Anterior cingulate cortex (tissue), 58 donors: Measurements from ENCODE around the gene PHLDB1.

Source experiments
- DNase-seq, 58 donors: peaks; one replicate each; lab custom pipeline; 2025; lab: John Stamatoyannopoulos, UW

Gene PHLDB1

DNA sequence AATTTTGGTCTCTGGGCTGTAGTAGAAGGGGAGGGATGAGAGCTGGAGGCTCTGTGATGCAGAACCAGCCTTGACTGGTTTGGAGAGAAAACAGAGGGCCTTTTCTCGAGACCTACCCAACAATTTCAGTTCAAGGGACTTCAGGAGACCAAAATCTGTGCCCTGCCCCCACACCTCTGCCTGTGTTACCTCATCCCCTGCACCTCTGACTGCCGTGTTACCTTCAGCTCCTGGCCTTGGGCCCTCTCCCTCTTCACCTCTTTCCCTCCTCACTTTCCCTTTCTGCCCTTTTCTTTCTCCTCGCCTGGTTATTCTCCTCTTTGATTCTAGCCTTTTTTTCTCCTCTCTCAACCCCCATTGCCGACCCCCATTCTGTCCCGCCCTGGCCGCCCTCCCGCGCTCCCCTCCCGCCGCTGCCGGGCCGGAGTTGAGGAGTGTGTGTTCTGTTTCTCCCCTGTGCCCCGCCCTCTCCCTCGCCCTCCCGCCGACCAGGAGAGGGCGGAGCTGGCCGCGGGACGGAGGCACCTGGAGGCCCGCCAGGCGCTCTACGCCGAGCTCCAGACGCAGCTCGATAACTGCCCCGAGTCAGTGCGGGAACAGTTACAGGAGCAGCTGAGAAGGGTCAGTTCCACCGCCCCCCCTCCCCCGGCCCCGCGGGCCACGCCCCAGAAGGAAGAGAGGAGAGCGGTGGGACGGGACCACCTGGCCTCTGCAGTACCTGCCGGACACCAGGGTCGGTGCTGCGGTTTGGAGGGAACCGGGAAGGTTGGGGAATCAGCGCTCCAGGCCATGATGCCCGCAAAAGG is 27.2 kb downstream of the PHLDB1 start:
- DNase-seq, result peak in 39 of 58 donors; percentile 19 to 75 (median 41)

DNA sequence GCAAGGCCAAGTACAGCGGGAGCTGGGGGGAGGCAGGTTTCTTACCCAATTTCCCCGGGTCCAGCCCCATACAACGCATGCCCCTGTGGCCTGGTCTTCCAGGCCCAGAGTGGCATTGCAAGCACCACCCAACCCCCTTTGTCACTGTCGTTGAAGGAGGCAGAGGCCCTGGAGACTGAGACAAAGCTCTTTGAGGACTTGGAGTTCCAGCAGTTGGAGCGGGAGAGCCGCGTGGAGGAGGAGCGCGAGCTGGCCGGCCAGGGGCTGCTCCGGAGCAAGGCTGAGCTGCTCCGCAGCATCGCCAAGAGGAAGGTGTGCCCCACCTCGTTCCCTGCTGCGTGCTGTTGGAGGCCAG is 27.8 kb downstream of the PHLDB1 start:
- DNase-seq, result peak in 22 of 58 donors; percentile 14 to 65 (median 40)

DNA sequence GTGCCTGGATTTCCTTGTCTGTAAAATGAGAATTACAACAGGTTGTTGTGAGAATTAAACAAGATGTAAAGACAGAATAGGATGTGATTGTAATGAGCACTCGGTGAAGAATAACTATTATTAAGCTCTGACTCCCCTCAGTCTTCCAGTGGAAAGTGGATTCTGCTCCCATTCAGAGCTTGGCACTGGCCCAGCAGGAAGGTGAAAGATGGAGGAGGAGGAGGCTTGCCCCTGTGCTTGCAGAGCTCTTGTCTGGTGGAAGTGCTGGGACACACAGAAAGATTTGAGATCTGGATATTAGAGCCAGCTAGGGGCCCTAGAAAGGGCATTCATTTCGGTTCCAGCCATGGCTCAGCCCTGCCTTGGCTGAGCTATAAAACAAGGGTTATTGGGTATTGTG is 28.2 kb downstream of the PHLDB1 start:
- no peak for DNase-seq

DNA sequence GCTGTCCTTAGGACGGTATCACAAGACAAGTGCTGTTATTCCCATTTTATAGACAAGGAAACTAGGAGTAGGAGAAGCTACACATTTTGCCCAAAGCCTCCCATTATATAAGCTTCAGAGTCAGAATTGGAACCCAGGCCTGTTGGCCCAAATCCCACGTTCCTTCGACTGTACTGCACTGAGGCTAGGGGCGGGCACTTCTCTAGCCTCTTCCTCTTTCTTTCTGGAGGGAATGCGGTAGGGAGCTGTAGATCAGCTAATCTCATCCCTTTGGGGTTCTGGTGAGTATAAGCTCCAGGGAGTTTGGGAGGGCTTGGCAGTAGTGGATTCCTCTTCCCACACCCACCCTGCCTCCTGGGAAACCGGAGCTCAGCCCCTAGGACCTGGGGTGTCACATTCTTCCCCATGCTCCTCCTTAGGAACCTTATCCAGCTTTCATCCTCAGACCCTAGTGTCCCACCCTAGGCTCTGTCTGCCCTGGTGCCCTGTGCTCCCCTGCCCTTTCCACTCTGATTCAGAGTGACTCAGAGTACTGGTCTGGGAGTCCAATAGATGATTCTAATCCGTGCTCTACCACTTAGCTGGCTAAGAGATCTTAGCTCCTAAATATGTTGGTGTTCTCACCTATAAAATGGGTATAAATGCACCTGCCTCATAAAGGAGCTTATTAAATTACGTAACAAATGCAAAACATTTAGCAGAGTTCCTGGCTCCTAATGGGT is 29.3 kb downstream of the PHLDB1 start:
- no peak for DNase-seq

DNA sequence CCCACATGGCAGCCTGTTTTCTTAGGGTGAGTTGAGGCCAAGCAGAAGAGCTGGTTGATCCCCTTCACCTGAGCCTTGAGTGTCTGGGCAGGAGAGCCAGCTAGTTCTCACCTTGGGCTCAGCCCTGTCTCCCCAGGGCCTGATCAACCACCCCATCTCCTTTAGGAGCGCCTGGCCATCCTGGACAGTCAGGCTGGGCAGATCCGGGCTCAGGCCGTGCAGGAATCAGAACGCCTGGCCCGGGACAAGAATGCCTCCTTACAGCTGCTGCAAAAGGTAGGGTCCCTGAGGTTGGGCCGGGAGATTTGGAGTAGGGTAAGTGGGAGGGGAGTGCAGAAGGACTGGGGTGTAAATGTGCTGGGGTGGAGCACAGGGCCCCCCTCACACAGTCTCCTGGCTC is 31.3 kb downstream of the PHLDB1 start:
- no peak for DNase-seq

DNA sequence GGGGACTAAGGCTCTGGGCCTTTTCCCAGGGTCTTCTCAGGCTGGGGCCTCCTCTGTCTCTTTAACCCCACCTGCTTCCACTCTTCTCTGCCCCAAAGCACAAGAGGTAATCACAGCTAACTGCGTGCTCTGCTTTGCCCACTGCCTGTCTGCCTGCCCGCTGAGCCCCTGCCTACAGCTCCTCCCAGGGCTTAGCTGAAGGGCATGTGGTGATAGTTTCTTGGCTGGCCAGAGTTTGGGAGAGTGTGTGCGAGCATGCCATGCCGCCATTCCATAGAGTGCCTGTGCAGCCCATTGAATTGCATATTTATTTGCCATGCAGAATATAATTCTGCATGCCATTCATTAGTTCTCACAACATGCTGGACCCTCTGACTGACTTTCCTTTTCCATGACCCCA is 32.5 kb downstream of the PHLDB1 start:
- no peak for DNase-seq

DNA sequence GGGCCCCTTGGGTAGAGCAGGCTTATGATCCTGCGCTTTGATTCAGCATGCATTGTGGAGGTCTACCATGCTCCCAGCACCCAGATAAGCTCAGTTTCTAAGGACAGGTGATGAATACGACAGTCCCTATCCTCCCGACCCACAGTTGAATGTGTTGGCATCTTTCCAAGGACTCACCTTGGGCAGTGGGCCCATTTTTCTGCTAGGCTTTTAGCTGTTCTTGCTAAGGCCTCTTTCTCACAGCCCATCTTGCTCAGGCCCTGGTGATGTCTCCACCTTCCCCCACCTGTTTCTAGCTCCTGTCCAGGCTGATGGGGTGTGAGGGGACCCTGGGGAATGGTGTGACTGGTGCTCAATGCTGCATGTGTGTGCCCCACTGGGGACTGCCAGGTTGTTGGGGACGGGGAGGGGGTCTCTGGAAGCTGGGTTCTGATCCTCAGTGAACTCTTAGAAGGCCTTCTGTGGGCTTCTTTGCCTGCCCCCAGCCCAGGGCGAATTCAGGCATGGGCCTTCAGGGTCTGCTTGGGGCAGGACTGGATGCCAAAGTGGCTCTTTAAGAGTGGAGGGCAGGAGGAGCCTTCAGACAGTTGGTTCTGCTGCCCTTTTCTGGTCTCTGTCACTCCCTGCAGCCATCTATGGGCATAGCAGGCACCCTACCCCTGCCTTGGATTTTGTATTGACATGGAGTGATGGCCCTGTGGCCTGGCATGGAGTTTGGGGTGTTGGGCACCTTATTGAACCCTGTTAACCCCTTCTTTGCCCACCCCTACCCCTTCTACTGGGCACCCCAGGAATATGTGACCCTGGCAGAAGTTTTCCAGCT is 33.1 kb downstream of the PHLDB1 start:
- no peak for DNase-seq

DNA sequence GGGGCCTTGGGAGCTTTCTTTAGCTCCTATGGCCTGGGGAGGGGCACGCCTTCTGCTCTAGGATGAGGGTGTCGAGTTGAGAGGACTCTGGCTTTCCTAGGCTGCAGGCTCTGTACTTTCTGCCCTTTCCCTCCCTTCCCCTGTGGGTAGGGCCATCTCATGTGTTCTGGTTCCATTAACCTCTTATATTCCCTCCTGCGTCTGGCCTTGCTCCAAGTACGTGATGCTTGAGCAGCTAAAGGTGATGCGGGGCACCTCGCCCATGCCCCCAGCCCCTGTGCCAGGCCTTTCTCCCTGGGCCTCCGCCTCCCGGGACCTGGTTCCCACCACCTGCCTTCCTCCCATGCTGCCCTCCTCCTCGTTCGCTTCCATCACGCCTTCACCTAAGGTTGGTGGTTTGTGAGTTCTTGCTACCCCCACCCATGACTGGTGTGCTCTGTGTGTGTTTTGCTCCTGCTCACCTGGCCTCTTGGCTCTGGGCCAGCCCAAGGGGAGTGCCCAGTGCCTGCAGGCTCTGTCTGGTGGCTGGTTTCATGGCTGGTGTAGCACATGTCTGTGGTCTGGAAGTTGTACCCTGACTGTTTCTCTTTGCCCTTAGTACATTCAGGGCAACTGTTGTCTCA is 34.1 kb downstream of the PHLDB1 start:
- no peak for DNase-seq

DNA sequence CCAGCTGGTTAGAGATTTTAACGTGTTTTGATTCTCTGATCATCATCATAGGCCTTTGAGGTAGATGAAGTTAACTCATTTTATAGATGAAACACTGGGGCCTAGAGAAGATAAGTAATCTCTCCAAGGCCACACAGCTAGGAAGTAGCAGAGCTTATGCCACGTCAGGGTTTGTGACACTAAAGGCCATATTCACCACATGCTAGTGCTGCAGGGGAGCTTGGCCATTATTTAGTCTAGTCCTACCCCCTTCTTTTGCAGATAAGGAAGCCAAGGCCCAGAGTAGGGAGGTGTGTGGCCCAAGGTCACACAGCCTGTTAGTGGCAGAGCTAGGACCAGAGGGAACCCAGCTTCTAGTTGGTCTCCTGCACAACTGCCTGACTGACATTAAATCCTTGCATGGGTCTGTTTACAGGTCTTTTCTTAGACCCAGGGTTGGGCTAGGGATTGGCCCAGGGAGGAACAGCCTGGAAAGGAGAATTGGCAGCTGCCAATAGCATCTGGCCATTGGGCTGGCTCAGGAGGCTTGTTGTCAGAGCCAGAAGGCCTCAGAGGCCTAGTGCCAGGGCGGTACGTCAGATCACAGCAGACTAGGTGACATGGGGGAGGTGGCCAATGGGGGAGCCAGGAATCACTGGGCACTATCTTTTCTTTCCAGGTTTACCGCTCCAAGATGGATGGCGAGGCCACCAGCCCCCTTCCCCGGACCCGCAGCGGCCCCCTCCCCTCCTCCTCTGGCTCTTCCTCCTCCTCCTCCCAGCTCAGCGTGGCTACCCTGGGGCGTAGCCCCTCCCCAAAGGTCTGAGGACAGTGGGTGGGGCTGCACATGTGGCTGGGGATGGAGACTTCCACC is 36.0 kb downstream of the PHLDB1 start:
- DNase-seq, result no peak

DNA sequence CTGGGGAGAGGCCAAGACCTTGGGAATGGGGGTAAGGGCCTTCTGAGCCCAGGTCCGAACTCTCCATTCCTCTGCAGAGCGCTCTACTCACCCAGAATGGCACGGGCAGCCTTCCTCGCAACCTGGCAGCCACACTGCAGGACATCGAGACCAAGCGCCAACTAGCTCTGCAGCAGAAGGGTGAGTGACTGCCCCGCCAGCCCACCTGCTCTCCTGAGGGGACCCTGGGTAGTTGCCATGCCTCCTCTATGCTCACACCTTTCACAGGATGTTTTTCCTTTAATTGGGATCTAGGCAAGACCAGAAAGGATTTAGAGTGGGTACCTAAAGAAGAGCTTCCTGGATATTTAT is 36.6 kb downstream of the PHLDB1 start:
- no peak for DNase-seq

DNA sequence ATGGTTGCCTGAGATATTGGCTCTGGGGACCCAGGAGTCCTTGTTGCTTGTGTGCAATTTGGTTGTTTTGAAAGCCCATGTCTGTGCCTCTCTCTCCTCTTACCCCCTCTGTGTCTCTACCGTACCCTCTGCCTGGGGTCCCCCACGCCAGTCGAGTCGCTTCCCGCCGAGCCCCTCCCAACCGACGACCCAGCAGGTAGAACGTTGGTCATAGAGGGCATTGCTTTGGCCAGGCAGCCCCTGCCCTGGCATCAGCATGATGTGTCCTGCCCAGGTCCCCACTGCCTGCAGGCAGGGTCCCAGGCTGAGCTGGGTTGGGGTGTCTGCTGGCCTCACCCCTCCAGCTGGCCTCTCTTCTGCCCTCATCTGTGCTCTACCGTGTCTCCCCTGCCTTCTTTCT is 37.1 kb downstream of the PHLDB1 start:
- no peak for DNase-seq

DNA sequence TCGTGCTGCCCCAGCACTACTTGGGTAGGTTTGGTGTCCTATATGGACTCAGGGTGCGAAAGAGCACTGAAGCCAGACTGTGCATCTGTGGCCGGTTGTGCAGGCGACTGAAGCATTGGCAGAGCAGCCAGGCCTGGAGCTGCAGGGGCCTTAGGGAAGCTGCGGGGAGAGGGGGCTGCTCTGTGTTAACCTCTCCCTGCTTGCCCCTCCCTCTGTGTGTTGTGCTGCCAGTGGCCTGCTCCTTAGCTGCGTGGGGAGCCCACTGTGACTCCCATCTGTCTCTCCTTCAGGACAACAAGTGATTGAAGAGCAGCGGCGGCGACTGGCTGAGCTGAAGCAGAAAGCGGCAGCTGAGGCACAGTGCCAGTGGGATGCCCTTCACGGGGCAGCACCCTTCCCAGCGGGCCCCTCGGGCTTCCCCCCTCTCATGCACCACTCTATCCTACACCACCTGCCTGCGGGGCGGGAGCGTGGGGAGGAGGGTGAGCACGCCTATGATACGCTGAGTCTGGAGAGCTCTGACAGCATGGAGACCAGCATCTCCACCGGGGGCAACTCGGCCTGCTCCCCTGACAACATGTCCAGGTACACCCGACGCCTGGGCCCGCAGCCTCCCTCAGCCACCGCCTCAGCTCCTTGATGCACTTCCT is 37.8 kb downstream of the PHLDB1 start:
- no peak for DNase-seq

DNA sequence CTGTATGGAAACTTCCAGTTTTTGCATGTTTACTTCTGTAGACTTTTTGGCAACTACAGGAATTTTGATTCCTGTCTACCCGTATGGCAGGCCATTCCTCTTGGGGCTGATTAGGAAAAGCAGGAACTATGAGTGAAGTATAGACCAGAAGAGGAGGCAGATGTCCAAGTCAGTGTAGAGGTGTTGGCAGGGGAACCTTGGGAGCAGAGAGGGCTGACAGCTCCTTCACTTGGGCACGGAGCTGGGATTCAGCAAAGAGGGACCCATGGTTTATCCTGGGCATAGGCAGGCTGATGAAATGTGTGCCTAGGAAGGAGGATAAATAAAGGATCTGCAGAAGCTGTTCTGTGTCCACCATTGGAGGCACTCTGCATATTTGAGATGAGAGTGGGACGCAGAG is 39.0 kb downstream of the PHLDB1 start:
- DNase-seq, result no peak

DNA sequence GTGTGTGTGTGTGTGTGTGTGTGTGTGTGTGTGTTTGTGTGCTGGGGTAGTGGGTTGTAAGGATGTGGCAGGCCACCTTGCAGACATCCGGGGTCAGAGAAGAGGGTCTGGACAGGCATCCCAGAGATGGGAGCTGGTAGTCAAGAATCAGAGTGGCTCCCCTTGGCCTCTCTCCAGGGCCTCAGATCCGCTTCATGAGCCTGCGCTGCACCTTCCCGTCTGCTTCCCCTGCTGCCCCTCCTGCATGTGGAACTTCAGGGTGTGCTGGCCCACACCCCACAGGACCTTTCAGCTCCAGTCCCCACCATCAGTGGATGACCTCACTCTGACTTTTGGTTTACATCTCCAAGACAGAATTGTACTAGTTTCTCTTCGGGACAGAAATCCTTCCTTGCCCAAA is 40.9 kb downstream of the PHLDB1 start:
- no peak for DNase-seq

DNA sequence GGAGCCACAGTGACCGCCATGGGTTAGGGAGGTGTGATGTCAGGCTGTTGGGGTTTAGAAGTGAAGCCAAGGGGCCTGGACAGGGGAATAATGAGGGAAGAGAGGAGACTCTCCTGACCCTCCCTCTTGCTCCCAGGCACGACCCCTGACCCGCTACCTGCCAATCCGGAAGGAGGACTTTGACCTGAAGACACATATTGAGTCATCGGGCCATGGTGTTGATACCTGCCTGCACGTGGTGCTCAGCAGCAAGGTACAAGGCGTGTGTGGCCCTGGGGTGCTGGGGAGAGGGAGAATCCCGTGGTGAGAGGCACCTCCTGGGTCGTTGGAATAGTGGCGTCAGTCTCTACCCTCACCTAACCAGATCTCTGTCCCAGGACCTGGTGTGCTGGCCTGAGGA is 42.5 kb downstream of the PHLDB1 start:
- no peak for DNase-seq

DNA sequence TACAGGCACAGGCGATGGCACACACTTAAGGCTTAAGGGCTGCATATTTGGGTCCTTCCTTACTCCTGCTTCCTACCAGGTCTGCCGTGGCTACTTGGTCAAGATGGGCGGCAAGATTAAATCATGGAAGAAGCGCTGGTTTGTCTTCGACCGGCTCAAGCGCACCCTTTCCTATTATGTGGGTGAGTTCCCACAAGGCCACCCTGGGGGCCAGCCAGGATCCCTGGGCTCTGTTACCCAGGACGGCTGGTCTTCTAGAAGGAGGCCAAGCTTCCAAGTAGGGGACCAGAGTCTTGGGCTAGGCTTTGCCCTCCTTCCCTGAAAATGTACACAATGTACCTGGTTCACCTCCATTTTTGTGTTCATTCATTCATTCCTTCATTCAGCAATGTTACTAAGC is 43.0 kb downstream of the PHLDB1 start:
- DNase-seq, result no peak

DNA sequence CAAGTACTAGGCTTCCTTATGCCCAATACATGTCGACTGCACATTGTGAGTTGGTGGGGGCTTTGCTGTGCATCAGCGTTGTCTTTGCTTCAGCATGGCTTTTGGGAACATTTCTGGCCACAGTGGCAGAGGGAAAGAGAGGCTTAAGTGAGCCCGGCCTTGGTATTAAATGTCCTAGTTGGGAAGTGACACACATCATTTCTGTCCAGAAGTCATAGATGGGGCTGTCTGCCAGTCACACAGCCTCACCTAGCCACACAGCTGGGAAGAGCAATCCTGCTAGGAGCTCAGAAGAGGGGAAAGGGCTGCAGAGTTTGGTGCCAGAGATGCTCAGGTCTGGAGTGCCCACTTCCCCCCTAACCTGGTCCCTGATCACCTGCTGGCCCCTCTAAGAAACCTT is 44.4 kb downstream of the PHLDB1 start:
- no peak for DNase-seq

DNA sequence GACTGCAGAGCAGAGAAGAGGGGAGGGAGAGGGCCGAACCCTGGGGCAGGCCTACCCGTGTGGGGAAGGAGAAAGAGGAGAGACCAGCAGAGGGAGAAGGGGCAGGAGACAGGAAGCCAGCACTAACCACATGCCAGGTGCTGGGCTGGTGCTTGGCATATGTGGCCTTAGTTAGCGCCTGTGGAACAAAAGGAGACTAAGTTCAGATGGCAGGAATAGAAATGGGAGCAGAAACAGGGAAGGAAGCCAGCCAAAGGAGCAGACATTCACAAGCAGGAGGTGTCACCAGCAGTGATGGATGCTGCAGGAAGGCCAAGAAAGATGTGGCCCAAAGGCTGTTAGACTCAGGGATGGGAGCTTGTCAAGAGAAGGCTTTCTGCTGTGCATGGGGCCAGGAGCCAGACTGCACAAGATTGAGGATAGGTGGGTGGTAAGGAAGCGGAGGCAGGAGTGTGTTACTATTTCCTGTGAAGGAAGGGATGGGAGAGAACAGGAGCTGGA is 45.3 kb downstream of the PHLDB1 start:
- DNase-seq, result peak in 30 of 58 donors; percentile 15 to 75 (median 38)

DNA sequence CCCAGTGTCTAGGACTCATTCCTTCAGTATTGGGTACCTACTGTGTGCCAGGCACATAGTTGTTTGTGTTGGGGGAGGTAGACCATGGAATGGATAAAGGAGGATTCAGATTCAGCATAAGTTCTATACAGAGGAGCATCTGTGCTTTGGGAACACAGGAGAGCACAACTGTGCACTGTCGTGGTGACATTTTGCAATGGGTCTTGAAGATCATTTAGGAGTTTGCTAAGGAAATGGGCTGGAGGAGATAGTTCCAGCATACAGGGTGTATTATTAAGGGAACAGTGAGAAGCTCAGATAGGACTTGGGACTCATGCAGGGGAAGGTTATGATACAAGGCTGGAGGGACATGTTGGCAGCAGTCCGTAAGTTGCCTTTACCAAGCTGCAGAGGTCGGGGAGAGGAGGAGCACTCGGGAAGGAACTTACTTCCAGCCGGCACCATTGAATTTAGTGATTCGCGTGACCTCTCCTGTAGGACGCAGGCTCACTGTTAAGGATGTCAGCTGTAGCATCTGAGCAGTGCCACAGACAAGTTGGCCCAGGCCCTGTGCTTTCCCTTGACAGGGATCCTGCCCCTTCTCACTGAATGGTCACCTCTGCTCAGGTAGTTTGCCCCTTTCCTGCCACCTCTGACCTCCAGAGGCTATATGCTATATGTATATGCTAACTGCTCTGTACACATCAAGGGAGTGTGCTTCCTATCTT is 46.4 kb downstream of the PHLDB1 start:
- DNase-seq, result no peak
